CD4-positive, CD25-positive, alpha-beta regulatory T cell (primary cell): ENCODE results near the gene ZNF331. TPM values are rescaled to one million over a fixed set of nuclear protein-coding genes. Genes with fewer than 3 reads are reported as not detected.

Experiments used
- ATAC-seq, 2 donors: fragments of 150-1000 bp; cut with Tn5 transposase; one replicate each; pipeline ENCODE4 v1.10.0; 2021; ENCODE audit warnings: low read depth in 2 of 2, moderate number of reproducible peaks in 2 of 2, moderate library complexity in 1 of 2
- DNase-seq, 3 donors: peaks; one replicate each; pipeline versions ENCODE4 v3.0.0 to v3.0.0-alpha.2; 2012 to 2022; ENCODE audit warnings: mixed read lengths in 1 of 3
- H3K27ac ChIP-seq: one replicate; pipeline ENCODE4 v1.7.0; 2013; ENCODE audit warnings: mild to moderate bottlenecking, low read length; ENCODE audit not compliant: insufficient read depth, poor library complexity, severe bottlenecking
- H3K27me3 ChIP-seq: one replicate; pipeline ENCODE4 v1.7.0; 2013; ENCODE audit warnings: low read length; ENCODE audit not compliant: control insufficient read depth, insufficient read depth
- H3K36me3 ChIP-seq: one replicate; pipeline ENCODE4 v1.7.0; 2013; ENCODE audit warnings: mild to moderate bottlenecking, low read length, moderate library complexity; ENCODE audit not compliant: control insufficient read depth, insufficient read depth
- H3K4me1 ChIP-seq: 2 replicates; pipeline ENCODE4 v1.7.0; 2013; ENCODE audit warnings: mild to moderate bottlenecking, low read length; ENCODE audit not compliant: insufficient read depth, control insufficient read depth, poor library complexity, severe bottlenecking
- H3K4me3 ChIP-seq: one replicate; pipeline ENCODE4 v1.7.0; 2013; ENCODE audit warnings: low read depth, mild to moderate bottlenecking, low read length, moderate library complexity
- H3K9me3 ChIP-seq, 2 experiments: 1 replicate in 1 of 2; 2 replicates in 1 of 2; pipeline ENCODE4 v1.7.0; 2013; ENCODE audit warnings: low read length in 2 of 2, mild to moderate bottlenecking in 1 of 2, moderate library complexity in 1 of 2; ENCODE audit not compliant: control insufficient read depth in 2 of 2
- H3K27ac Mint-ChIP-seq, 3 donors: one replicate each; pipeline ENCODE4 v1.8.0; 2020 to 2022; ENCODE audit warnings: mild to moderate bottlenecking in 3 of 3, mixed read lengths in 3 of 3, moderate library complexity in 2 of 3
- H3K27me3 Mint-ChIP-seq: one replicate; pipeline ENCODE4 v1.8.0; 2022; ENCODE audit warnings: mild to moderate bottlenecking, mixed read lengths
- H3K36me3 Mint-ChIP-seq: one replicate; pipeline ENCODE4 v1.8.0; 2020; ENCODE audit warnings: mixed read lengths
- H3K4me1 Mint-ChIP-seq, 4 donors: one replicate each; pipeline ENCODE4 v1.8.0; 2020 to 2022; ENCODE audit warnings: mixed read lengths in 4 of 4, mild to moderate bottlenecking in 1 of 4
- H3K4me3 Mint-ChIP-seq, 4 donors: one replicate each; pipeline ENCODE4 v1.8.0; 2020 to 2022; ENCODE audit warnings: mild to moderate bottlenecking in 4 of 4, mixed read lengths in 4 of 4, moderate library complexity in 3 of 4
- H3K9me3 Mint-ChIP-seq, 7 donors: one replicate each; pipeline ENCODE4 v1.8.0; 2020 to 2022; ENCODE audit warnings: mixed read lengths in 7 of 7, mild to moderate bottlenecking in 3 of 7, moderate library complexity in 2 of 7
- polyA plus RNA-seq, 4 donors: library from polyadenylated mRNA; unstranded; fragments of 300-500 nt; fragmentation: Illumina TruSeq; gene quantifications; one replicate each; pipeline ENCODE4 v1.2.3, GENCODE V29; 2021
- total RNA-seq: library from RNA; stranded (reverse); gene quantifications from one replicate; pipeline ENCODE4 v1.2.3, GENCODE V29; 2022

ZNF331 gene
- total and polyA plus RNA-seq, 5 donors from 2014 or later, result 27.9 to 504 (median 38.8) TPM

GRCh38 chr19:53621885-53622740 lies 84.2 kb downstream of the ZNF331 start:
- H3K9me3 ChIP-seq, result no peaks in the 10 kb centered on the region
- peak overlapping the region in 1 of 3 donors; percentile 71 for H3K27ac Mint-ChIP-seq
- H3K36me3 Mint-ChIP-seq, result no peaks in the 10 kb centered on the region
- no peak for DNase-seq
- H3K4me1 Mint-ChIP-seq, result peaks cover 0 to 3% (median 0%) of the 10 kb centered on the region in 4 donors
- no peaks in the 10 kb centered on the region for H3K4me1 ChIP-seq
- H3K4me3 Mint-ChIP-seq, result no peak overlapping the region
- no peaks in the 10 kb centered on the region for H3K27me3 Mint-ChIP-seq
- no peaks in the 10 kb centered on the region for H3K27me3 ChIP-seq
- no peak overlapping the region for H3K27ac ChIP-seq
- no peak overlapping the region for H3K4me3 ChIP-seq
- H3K9me3 Mint-ChIP-seq, result peaks cover 0 to 4% (median 3%) of the 10 kb centered on the region in 7 donors
- no peak for ATAC-seq
- H3K36me3 ChIP-seq, result no peaks in the 10 kb centered on the region

GRCh38 chr19:53624771-53625545 lies 87.0 kb downstream of the ZNF331 start:
- ATAC-seq, result no peak
- Histone ChIP-seq H3K4me3 (no peak overlapping the region), H3K4me1 (no peaks in the 10 kb centered on the region), H3K9me3 (no peaks in the 10 kb centered on the region), H3K36me3 (no peaks in the 10 kb centered on the region), H3K27ac (no peak overlapping the region), H3K27me3 (no peaks in the 10 kb centered on the region)
- no peaks in the 10 kb centered on the region for H3K27me3 Mint-ChIP-seq
- peak in 1 of 3 donors; percentile 35 for DNase-seq
- H3K27ac Mint-ChIP-seq, result peak overlapping the region in 1 of 3 donors; percentile 20
- H3K4me3 Mint-ChIP-seq, result no peak overlapping the region
- peaks cover 0 to 3% (median 0%) of the 10 kb centered on the region in 4 donors for H3K4me1 Mint-ChIP-seq
- peaks cover 0 to 4% (median 3%) of the 10 kb centered on the region in 7 donors for H3K9me3 Mint-ChIP-seq
- no peaks in the 10 kb centered on the region for H3K36me3 Mint-ChIP-seq

GRCh38 chr19:53626486-53626885 lies 88.5 kb downstream of the ZNF331 start:
- DNase-seq (no peak), ATAC-seq (no peak)
- H3K4me3 ChIP-seq, result no peak overlapping the region
- H3K4me3 Mint-ChIP-seq, result no peak overlapping the region
- no peaks in the 10 kb centered on the region for H3K27me3 ChIP-seq
- H3K27ac ChIP-seq, result no peak overlapping the region
- H3K27ac Mint-ChIP-seq, result no peak overlapping the region
- no peaks in the 10 kb centered on the region for H3K36me3 Mint-ChIP-seq
- peaks cover 0 to 3% (median 0%) of the 10 kb centered on the region in 4 donors for H3K4me1 Mint-ChIP-seq
- H3K9me3 Mint-ChIP-seq, result peaks cover 0 to 4% (median 3%) of the 10 kb centered on the region in 7 donors
- H3K27me3 Mint-ChIP-seq, result no peaks in the 10 kb centered on the region
- H3K4me1 ChIP-seq, result no peaks in the 10 kb centered on the region
- H3K36me3 ChIP-seq, result no peaks in the 10 kb centered on the region
- no peaks in the 10 kb centered on the region for H3K9me3 ChIP-seq

GRCh38 chr19:53626976-53627375 lies 89.0 kb downstream of the ZNF331 start:
- H3K4me3 ChIP-seq, result no peak overlapping the region
- ATAC-seq (no peak), DNase-seq (no peak)
- Mint-ChIP-seq H3K4me3 (no peak overlapping the region), H3K27me3 (no peaks in the 10 kb centered on the region), H3K27ac (no peak overlapping the region), H3K9me3 (peaks cover 0 to 5% (median 3%) of the 10 kb centered on the region in 7 donors), H3K36me3 (no peaks in the 10 kb centered on the region), H3K4me1 (peaks cover 0 to 3% (median 0%) of the 10 kb centered on the region in 4 donors)
- H3K27ac ChIP-seq, result no peak overlapping the region
- H3K9me3 ChIP-seq, result no peaks in the 10 kb centered on the region
- no peaks in the 10 kb centered on the region for H3K36me3 ChIP-seq
- H3K4me1 ChIP-seq, result no peaks in the 10 kb centered on the region
- no peaks in the 10 kb centered on the region for H3K27me3 ChIP-seq

Other genes starting within 250 kb of the ZNF331 start
- gene ZNF845, start 204.4 kb upstream of the ZNF331 start, total RNA-seq, result 8.8 TPM
- 10 to 100 TPM in 2 of 4 donors, 1 to 10 TPM in 2; 7.3 to 19.8 (median 11.0) TPM for gene ZNF845, start 204.4 kb upstream of the ZNF331 start, polyA plus RNA-seq
- 11.7 TPM for gene ZNF525, start 172.4 kb upstream of the ZNF331 start, total RNA-seq
- gene ZNF525, start 172.4 kb upstream of the ZNF331 start, polyA plus RNA-seq, result 10 to 100 TPM in 1 of 4 donors, 1 to 10 TPM in 3; 4.0 to 10.7 (median 6.0) TPM
- gene ZNF765, start 143.0 kb upstream of the ZNF331 start, total RNA-seq, result 6.1 TPM
- gene ZNF765, start 143.0 kb upstream of the ZNF331 start, polyA plus RNA-seq, result 10 to 100 TPM in 2 of 4 donors, 1 to 10 TPM in 2; 5.5 to 11.3 (median 8.5) TPM
- gene ZNF761, start 106.2 kb upstream of the ZNF331 start, total RNA-seq, result 9.0 TPM
- gene ZNF761, start 106.2 kb upstream of the ZNF331 start, polyA plus RNA-seq, result 10 to 100 TPM in 2 of 4 donors, 1 to 10 TPM in 2; 7.7 to 11.6 (median 10.0) TPM
- gene ZNF813, start 70.4 kb upstream of the ZNF331 start, total RNA-seq, result 2.4 TPM
- gene ZNF813, start 70.4 kb upstream of the ZNF331 start, polyA plus RNA-seq, result 1 to 10 TPM; 1.7 to 4.2 (median 2.7) TPM
- not detected for gene DPRX, start 93.9 kb downstream of the ZNF331 start, total RNA-seq
- not detected for gene DPRX, start 93.9 kb downstream of the ZNF331 start, polyA plus RNA-seq